Measurements from ENCODE around the gene PCDH1.

The PCDH1 gene

GRCh38 chr5:141810702-141811101 is 67.5 kb downstream of the PCDH1 start:
- H3K27me3 ChIP-seq (ENCODE audit: control insufficient read depth in 1 of 2, insufficient read depth in 2 of 2, low read length in 2 of 2): peaks cover 0 to 10% of the 10 kb centered on the region in 2 donors
- H3K4me3 ChIP-seq (ENCODE audit: low read depth in 1 of 2, low read length in 2 of 2): no peak overlapping the region
- no peaks in the 10 kb centered on the region for H3K9me3 ChIP-seq (ENCODE audit: low read length)
- H3K27ac ChIP-seq (ENCODE audit: low read depth, low read length): no peak overlapping the region
- no peaks in the 10 kb centered on the region for H3K36me3 ChIP-seq (ENCODE audit: insufficient read depth, low read length)
- no peaks in the 10 kb centered on the region for H3K4me1 ChIP-seq (ENCODE audit: insufficient read depth, low read length)
- no peak overlapping the region for H3K9ac ChIP-seq (ENCODE audit: low read length)

GRCh38 chr5:141809380-141810096 is 68.7 kb downstream of the PCDH1 start:
- no peak overlapping the region for H3K27ac ChIP-seq (ENCODE audit: low read depth, low read length)
- H3K36me3 ChIP-seq (ENCODE audit: insufficient read depth, low read length): no peaks in the 10 kb centered on the region
- no peaks in the 10 kb centered on the region for H3K4me1 ChIP-seq (ENCODE audit: insufficient read depth, low read length)
- no peak overlapping the region for H3K4me3 ChIP-seq (ENCODE audit: low read depth in 1 of 2, low read length in 2 of 2)
- H3K27me3 ChIP-seq (ENCODE audit: control insufficient read depth in 1 of 2, insufficient read depth in 2 of 2, low read length in 2 of 2): peaks cover 0 to 10% of the 10 kb centered on the region in 2 donors
- H3K9ac ChIP-seq (ENCODE audit: low read length): no peak overlapping the region
- H3K9me3 ChIP-seq (ENCODE audit: low read length): no peaks in the 10 kb centered on the region

- Histone ChIP-seq H3K9ac (ENCODE audit: low read length) (no peak overlapping the region), H3K4me1 (ENCODE audit: insufficient read depth, low read length) (no peaks in the 10 kb centered on the region), H3K27ac (ENCODE audit: low read depth, low read length) (no peak overlapping the region), H3K4me3 (ENCODE audit: low read depth in 1 of 2, low read length in 2 of 2) (no peak overlapping the region), H3K9me3 (ENCODE audit: low read length) (no peaks in the 10 kb centered on the region), H3K27me3 (ENCODE audit: control insufficient read depth in 1 of 2, insufficient read depth in 2 of 2, low read length in 2 of 2) (peaks cover 0 to 10% of the 10 kb centered on the region in 2 donors), H3K36me3 (ENCODE audit: insufficient read depth, low read length) (no peaks in the 10 kb centered on the region)
These were observed 69.4 kb downstream of the PCDH1 start for GRCh38 chr5:141808857-141809256.

DNA sequence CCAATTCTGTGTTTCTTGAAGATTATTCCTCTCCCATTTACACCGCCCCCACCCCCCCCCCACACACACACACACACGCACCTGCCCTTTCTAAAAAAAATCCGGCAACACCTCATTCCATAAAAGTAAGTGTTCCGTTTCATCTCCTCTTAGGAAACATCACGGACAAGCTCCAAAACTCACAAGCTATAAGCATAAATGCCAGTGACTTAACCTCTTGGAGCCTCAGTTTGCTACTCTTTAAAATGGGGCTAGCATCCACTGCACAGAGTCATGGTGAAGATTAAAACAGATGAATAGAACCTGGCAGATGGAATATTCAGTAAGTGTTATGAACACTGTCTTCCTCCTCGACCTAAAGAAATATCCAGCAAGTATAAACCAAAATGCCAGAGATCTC is 70.5 kb downstream of the PCDH1 start:
- Histone ChIP-seq H3K9me3 (ENCODE audit: low read length) (no peaks in the 10 kb centered on the region), H3K36me3 (ENCODE audit: insufficient read depth, low read length) (no peaks in the 10 kb centered on the region), H3K4me1 (ENCODE audit: insufficient read depth, low read length) (no peaks in the 10 kb centered on the region), H3K9ac (ENCODE audit: low read length) (no peak overlapping the region), H3K27ac (ENCODE audit: low read depth, low read length) (no peak overlapping the region), H3K27me3 (ENCODE audit: control insufficient read depth in 1 of 2, insufficient read depth in 2 of 2, low read length in 2 of 2) (peaks cover 0 to 10% of the 10 kb centered on the region in 2 donors), H3K4me3 (ENCODE audit: low read depth in 1 of 2, low read length in 2 of 2) (no peak overlapping the region)

DNA sequence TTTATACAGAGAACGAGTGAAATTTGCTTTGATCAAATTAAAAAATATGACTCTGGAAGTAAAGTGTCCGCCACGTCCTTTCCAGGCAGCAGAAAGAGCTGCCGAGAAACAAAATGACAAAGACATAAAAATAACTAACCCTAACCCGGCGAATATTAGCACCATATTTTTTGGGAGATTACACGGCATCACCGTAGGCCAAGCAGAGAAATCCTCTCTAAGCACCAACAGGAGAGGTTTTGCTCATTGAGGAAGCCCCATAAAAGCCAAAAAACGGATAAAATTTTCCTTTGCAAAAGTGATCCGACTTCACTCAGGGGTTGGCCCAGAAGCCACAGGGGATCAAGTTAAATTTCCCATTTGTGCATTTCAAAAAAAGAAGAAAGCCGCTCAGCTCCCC is 70.9 kb downstream of the PCDH1 start:
- H3K27me3 ChIP-seq (ENCODE audit: control insufficient read depth in 1 of 2, insufficient read depth in 2 of 2, low read length in 2 of 2): peaks cover 0 to 10% of the 10 kb centered on the region in 2 donors
- no peaks in the 10 kb centered on the region for H3K4me1 ChIP-seq (ENCODE audit: insufficient read depth, low read length)
- H3K4me3 ChIP-seq (ENCODE audit: low read depth in 1 of 2, low read length in 2 of 2): no peak overlapping the region
- no peaks in the 10 kb centered on the region for H3K9me3 ChIP-seq (ENCODE audit: low read length)
- H3K9ac ChIP-seq (ENCODE audit: low read length): no peak overlapping the region
- H3K36me3 ChIP-seq (ENCODE audit: insufficient read depth, low read length): no peaks in the 10 kb centered on the region
- no peak overlapping the region for H3K27ac ChIP-seq (ENCODE audit: low read depth, low read length)

DNA sequence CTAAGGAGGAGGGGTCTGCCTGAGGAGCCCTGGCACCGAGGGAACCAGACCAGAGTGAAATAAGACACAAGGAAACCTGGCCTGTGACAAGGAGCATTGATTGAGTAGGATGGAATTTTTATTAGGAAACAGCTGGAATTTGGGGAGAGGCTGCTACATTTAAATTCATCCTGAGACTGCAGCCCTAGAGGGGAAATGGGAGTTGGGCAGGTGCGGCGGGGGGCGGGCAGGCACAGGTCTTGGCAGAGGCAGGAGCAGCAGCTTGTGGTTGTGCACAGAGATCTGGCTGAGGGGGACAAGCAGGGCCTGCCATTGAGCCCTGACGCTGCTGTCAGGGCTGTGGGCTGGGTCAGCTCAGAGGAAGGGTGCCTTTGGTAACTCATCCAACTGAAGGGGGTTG is 71.6 kb downstream of the PCDH1 start:
- H3K9me3 ChIP-seq (ENCODE audit: low read length): no peaks in the 10 kb centered on the region
- H3K4me3 ChIP-seq (ENCODE audit: low read depth in 1 of 2, low read length in 2 of 2): no peak overlapping the region
- H3K4me1 ChIP-seq (ENCODE audit: insufficient read depth, low read length): no peaks in the 10 kb centered on the region
- no peak overlapping the region for H3K27ac ChIP-seq (ENCODE audit: low read depth, low read length)
- H3K36me3 ChIP-seq (ENCODE audit: insufficient read depth, low read length): no peaks in the 10 kb centered on the region
- H3K27me3 ChIP-seq (ENCODE audit: control insufficient read depth in 1 of 2, insufficient read depth in 2 of 2, low read length in 2 of 2): peaks cover 0 to 4% of the 10 kb centered on the region in 2 donors
- H3K9ac ChIP-seq (ENCODE audit: low read length): no peak overlapping the region

DNA sequence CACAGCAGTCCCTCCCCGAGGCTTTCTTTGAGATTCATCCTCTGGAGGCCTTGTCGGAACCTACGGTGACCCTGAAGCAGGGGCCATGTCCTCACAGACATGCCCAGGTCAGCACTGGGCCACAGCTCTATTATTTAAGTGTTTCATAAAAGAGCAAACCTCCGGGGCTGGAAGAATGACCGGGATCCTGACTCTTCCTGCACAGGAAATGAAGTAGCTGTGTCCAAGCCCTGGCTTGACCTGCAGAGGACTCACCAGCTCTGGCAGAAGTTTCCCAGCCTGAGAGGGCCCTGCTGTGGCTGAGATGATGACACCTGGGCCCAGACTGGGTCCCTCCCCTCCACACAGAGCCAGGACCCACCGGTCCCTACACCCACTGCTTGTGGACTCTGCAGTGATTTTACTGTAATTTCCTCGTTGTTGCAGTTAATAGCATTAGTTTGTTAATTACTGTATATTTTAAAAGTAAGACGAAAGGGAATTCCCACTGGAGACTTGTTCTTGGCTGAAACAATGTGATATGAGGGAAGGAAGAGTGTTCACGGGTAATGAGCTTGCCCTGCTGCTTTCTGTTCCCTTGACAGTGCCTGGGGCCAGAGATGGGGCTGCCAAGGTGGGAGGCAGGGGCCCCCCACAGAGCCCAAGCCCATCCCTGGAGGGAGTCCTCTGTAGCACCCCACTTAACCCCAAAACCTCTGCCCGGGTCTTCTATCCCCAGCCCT is 72.2 kb downstream of the PCDH1 start:
- Histone ChIP-seq H3K9ac (ENCODE audit: low read length) (no peak overlapping the region), H3K36me3 (ENCODE audit: insufficient read depth, low read length) (no peaks in the 10 kb centered on the region), H3K27me3 (ENCODE audit: control insufficient read depth in 1 of 2, insufficient read depth in 2 of 2, low read length in 2 of 2) (no peaks in the 10 kb centered on the region), H3K4me1 (ENCODE audit: insufficient read depth, low read length) (no peaks in the 10 kb centered on the region), H3K9me3 (ENCODE audit: low read length) (no peaks in the 10 kb centered on the region), H3K27ac (ENCODE audit: low read depth, low read length) (no peak overlapping the region), H3K4me3 (ENCODE audit: low read depth in 1 of 2, low read length in 2 of 2) (no peak overlapping the region)

GRCh38 chr5:141804475-141804874 is 73.7 kb downstream of the PCDH1 start:
- Histone ChIP-seq H3K4me1 (ENCODE audit: insufficient read depth, low read length) (no peaks in the 10 kb centered on the region), H3K9ac (ENCODE audit: low read length) (no peak overlapping the region), H3K4me3 (ENCODE audit: low read depth in 1 of 2, low read length in 2 of 2) (no peak overlapping the region), H3K27ac (ENCODE audit: low read depth, low read length) (no peak overlapping the region), H3K9me3 (ENCODE audit: low read length) (no peaks in the 10 kb centered on the region), H3K36me3 (ENCODE audit: insufficient read depth, low read length) (no peaks in the 10 kb centered on the region), H3K27me3 (ENCODE audit: control insufficient read depth in 1 of 2, insufficient read depth in 2 of 2, low read length in 2 of 2) (no peaks in the 10 kb centered on the region)
